ENCODE data around the gene SLC2A9.

DNA sequence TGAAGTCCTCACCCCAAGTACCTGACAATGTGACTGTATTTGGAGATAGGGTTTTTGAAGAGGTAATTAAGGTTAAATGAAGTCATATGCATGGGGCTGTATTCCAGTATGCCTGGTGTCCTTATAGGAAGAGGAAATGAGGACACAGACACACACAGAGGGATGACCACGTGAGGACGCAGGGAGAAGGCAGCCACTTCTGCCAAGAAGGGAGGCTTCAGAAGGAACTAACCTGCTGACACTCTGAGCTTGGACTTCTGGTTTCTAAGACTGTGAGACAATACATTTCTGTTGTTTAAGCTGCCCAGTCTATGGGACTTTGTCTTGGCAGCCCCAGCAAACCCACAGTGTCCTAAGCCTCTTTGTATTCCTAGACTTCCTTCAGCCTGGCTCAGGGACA is 3.0 kb upstream of the SLC2A9 start:
- TF ChIP-seq POLR2A (IDR thresholded peaks at IDR 0.05), result no peak
- TF ChIP-seq, protein P1, sequence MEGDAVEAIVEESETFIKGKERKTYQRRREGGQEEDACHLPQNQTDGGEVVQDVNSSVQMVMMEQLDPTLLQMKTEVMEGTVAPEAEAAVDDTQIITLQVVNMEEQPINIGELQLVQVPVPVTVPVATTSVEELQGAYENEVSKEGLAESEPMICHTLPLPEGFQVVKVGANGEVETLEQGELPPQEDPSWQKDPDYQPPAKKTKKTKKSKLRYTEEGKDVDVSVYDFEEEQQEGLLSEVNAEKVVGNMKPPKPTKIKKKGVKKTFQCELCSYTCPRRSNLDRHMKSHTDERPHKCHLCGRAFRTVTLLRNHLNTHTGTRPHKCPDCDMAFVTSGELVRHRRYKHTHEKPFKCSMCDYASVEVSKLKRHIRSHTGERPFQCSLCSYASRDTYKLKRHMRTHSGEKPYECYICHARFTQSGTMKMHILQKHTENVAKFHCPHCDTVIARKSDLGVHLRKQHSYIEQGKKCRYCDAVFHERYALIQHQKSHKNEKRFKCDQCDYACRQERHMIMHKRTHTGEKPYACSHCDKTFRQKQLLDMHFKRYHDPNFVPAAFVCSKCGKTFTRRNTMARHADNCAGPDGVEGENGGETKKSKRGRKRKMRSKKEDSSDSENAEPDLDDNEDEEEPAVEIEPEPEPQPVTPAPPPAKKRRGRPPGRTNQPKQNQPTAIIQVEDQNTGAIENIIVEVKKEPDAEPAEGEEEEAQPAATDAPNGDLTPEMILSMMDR (IDR thresholded peaks at IDR 0.05), result no peak
